HG02571 (cell line): ENCODE results near the gene DIS3L2.

ENCODE experiments used
- ATAC-seq: cut with Tn5 transposase; IDR thresholded peaks from one replicate; pipeline ENCODE4 v1.9.1; 2021; ENCODE audit warnings: mild to moderate bottlenecking, moderate library complexity; ENCODE audit not compliant: unreplicated experiment

DIS3L2 gene

GRCh38 chr2:231955758-231956472, 5.6 kb upstream of the DIS3L2 start:
- no peak for ATAC-seq

- ATAC-seq, result no peak
These were observed 3.4 kb upstream of the DIS3L2 start for GRCh38 chr2:231957913-231958763.

GRCh38 chr2:231960810-231961348, 634 bp upstream of the DIS3L2 start:
- peak; percentile 21 for ATAC-seq

- no peak for ATAC-seq
These were observed 3.6 kb downstream of the DIS3L2 start for GRCh38 chr2:231965102-231965501.

- no peak for ATAC-seq
These were observed 5.4 kb downstream of the DIS3L2 start for GRCh38 chr2:231966886-231967285.

- no peak for ATAC-seq
These were observed 7.3 kb downstream of the DIS3L2 start for GRCh38 chr2:231968820-231969219.

- no peak for ATAC-seq
These were observed 8.9 kb downstream of the DIS3L2 start for GRCh38 chr2:231970461-231970860.

- no peak for ATAC-seq
These were observed 13.5 kb downstream of the DIS3L2 start for GRCh38 chr2:231975001-231975400.

GRCh38 chr2:231977430-231977829, 15.9 kb downstream of the DIS3L2 start:
- no peak for ATAC-seq

- no peak for ATAC-seq
These were observed 23.5 kb downstream of the DIS3L2 start for GRCh38 chr2:231984992-231985391.

- no peak for ATAC-seq
These were observed 24.3 kb downstream of the DIS3L2 start for GRCh38 chr2:231985823-231986261.

- no peak for ATAC-seq
These were observed 25.7 kb downstream of the DIS3L2 start for GRCh38 chr2:231987124-231987727.

GRCh38 chr2:231988179-231988866, 26.8 kb downstream of the DIS3L2 start:
- ATAC-seq, result no peak

- ATAC-seq, result no peak
These were observed 30.2 kb downstream of the DIS3L2 start for GRCh38 chr2:231991664-231992063.

GRCh38 chr2:231992888-231993287, 31.4 kb downstream of the DIS3L2 start:
- no peak for ATAC-seq

GRCh38 chr2:231996797-231997540, 35.5 kb downstream of the DIS3L2 start:
- ATAC-seq, result no peak

- ATAC-seq, result no peak
These were observed 36.5 kb downstream of the DIS3L2 start for GRCh38 chr2:231998046-231998445.

- ATAC-seq, result no peak
These were observed 38.9 kb downstream of the DIS3L2 start for GRCh38 chr2:232000439-232000838.

GRCh38 chr2:232001073-232001472, 39.6 kb downstream of the DIS3L2 start:
- no peak for ATAC-seq

- ATAC-seq, result no peak
These were observed 44.7 kb downstream of the DIS3L2 start for GRCh38 chr2:232006253-232006652.
